Panc1 (cell line): Measurements from ENCODE around the gene BRAF. TPM values are rescaled to one million over a fixed set of nuclear protein-coding genes. Genes with fewer than 3 reads are reported as not detected.

Experiments
- ATAC-seq: fragments of 200-7000 bp; cut with Tn5 transposase; 2 replicates; pipeline ENCODE4 v1.9.1; 2020; ENCODE audit warnings: mild to moderate bottlenecking, moderate library complexity
- BruUV-seq: library from RNA; stranded (reverse); fragments of 400-500 nt; replicated peaks from 2 replicates; lab custom pipeline; 2021; lab: Mats Ljungman, UMichigan
- CTCF ChIA-PET: fragments of 300-600 bp; sonication (Branson Sonifier 250); formaldehyde crosslinking; loops from one replicate; lab custom pipeline; 2022; ENCODE audit warnings: antibody characterized with exemption; lab: Charles Lee
- POLR2A ChIA-PET: fragments of 300-600 bp; sonication (Branson Sonifier 250); formaldehyde crosslinking; loops from one replicate; lab custom pipeline; 2022; ENCODE audit warnings: antibody characterized with exemption; lab: Charles Lee
- DNase-seq: peaks from one replicate; pipeline ENCODE4 v3.0.0-alpha.2; 2010; ENCODE audit warnings: low read depth, low spot score
- H3K27ac ChIP-seq: 2 replicates; pipeline ENCODE4 v1.5.1; 2011; ENCODE audit warnings: mild to moderate bottlenecking, low read length, inconsistent platforms
- H3K27me3 ChIP-seq: fragments of 200-500 bp; sonication (Bioruptor generic); 2 replicates; pipeline ENCODE4 v1.6.0; 2014; ENCODE audit warnings: low read length, inconsistent platforms; ENCODE audit not compliant: control insufficient read depth, insufficient read depth
- H3K36me3 ChIP-seq: fragments of 200-500 bp; sonication (Bioruptor generic); 2 replicates; pipeline ENCODE4 v1.5.1; 2014; ENCODE audit warnings: inconsistent platforms, mild to moderate bottlenecking, low read length, moderate library complexity; ENCODE audit not compliant: control insufficient read depth, insufficient read depth
- H3K4me1 ChIP-seq: 2 replicates; pipeline ENCODE4 v1.5.1; 2011; ENCODE audit warnings: inconsistent platforms, mild to moderate bottlenecking, low read length, moderate library complexity; ENCODE audit not compliant: control insufficient read depth, insufficient read depth
- H3K4me3 ChIP-seq, 2 experiments: 2 replicates each; pipeline ENCODE4 v1.5.1; 2011 to 2012; ENCODE audit warnings: low read depth in 2 of 2, low read length in 2 of 2, mild to moderate bottlenecking in 2 of 2, inconsistent platforms in 1 of 2, moderate library complexity in 1 of 2
- H3K9me3 ChIP-seq: fragments of 200-500 bp; sonication (Bioruptor generic); 2 replicates; pipeline ENCODE4 v1.5.1; 2014; ENCODE audit warnings: low read depth, mild to moderate bottlenecking, inconsistent platforms, low read length, moderate library complexity; ENCODE audit not compliant: control insufficient read depth, insufficient read depth
- POLR2AphosphoS5 ChIP-seq: IDR thresholded peaks from 2 replicates; pipeline ENCODE4 v1.6.1; 2012; ENCODE audit warnings: mild to moderate bottlenecking, low read depth, low read length, moderate library complexity
- SIN3A ChIP-seq: IDR thresholded peaks from 2 replicates; pipeline ENCODE4 v1.6.1; 2012; ENCODE audit warnings: low read depth, mild to moderate bottlenecking, low read length, moderate library complexity, borderline replicate concordance; ENCODE audit not compliant: insufficient read depth
- TCF7L2 ChIP-seq: IDR thresholded peaks from 2 replicates; pipeline ENCODE4 v1.6.1; 2011; ENCODE audit warnings: mild to moderate bottlenecking, low read depth, low read length, inconsistent platforms
- in situ Hi-C: cut with HindIII; loops from 2 replicates; pipeline ENCODE4 v1.10.0; 2016; ENCODE audit warnings: low sequenced_read_pairs, low pct_unique_long_range_greater_than_20kb
- intact Hi-C: fragments of 100-400 bp; cut with micrococcal nuclease; formaldehyde crosslinking; loops from one replicate; pipeline ENCODE4 v1.10.0; 2022; ENCODE audit not compliant: unreplicated experiment
- total RNA-seq: library from RNA; stranded (reverse); gene quantifications from one replicate; pipeline ENCODE4 v1.2.1, GENCODE V29; 2021; ENCODE audit not compliant: unreplicated experiment
- TF ChIP-seq, protein P1 (sequence below), 2 experiments: IDR thresholded peaks; 2 replicates each; pipeline ENCODE4 v1.6.1; 2011 to 2012; ENCODE audit warnings: low read depth in 2 of 2, control low read depth in 1 of 2, low read length in 1 of 2, mild to moderate bottlenecking in 1 of 2, moderate library complexity in 1 of 2; ENCODE audit not compliant: insufficient read depth in 1 of 2
- TF ChIP-seq, protein P2 (sequence below): fragments of 450-650 bp; IDR thresholded peaks from 2 replicates; pipeline ENCODE4 v1.5.1; 2017; ENCODE audit warnings: mild to moderate bottlenecking

Gene BRAF
- total RNA-seq, 1 experiment from 2014 or later: 26.3 TPM

- Histone ChIP-seq H3K4me1 (no peaks in the 10 kb centered on the region), H3K9me3 (no peaks in the 10 kb centered on the region), H3K4me3 (no peak overlapping the region), H3K27ac (no peak overlapping the region), H3K27me3 (no peaks in the 10 kb centered on the region), H3K36me3 (no peaks in the 10 kb centered on the region)
- CTCF ChIA-PET: interaction anchor here (1.1 kb wide), 1 partner anchor 93 kb away, joined by 3 read pairs; no protein-coding TSS in a partner anchor
- in situ Hi-C loops (no loop called here), intact Hi-C loops (no loop called here)
- TF ChIP-seq SIN3A (no peak), POLR2AphosphoS5 (no peak), TCF7L2 (no peak)
- TF ChIP-seq, protein P1, sequence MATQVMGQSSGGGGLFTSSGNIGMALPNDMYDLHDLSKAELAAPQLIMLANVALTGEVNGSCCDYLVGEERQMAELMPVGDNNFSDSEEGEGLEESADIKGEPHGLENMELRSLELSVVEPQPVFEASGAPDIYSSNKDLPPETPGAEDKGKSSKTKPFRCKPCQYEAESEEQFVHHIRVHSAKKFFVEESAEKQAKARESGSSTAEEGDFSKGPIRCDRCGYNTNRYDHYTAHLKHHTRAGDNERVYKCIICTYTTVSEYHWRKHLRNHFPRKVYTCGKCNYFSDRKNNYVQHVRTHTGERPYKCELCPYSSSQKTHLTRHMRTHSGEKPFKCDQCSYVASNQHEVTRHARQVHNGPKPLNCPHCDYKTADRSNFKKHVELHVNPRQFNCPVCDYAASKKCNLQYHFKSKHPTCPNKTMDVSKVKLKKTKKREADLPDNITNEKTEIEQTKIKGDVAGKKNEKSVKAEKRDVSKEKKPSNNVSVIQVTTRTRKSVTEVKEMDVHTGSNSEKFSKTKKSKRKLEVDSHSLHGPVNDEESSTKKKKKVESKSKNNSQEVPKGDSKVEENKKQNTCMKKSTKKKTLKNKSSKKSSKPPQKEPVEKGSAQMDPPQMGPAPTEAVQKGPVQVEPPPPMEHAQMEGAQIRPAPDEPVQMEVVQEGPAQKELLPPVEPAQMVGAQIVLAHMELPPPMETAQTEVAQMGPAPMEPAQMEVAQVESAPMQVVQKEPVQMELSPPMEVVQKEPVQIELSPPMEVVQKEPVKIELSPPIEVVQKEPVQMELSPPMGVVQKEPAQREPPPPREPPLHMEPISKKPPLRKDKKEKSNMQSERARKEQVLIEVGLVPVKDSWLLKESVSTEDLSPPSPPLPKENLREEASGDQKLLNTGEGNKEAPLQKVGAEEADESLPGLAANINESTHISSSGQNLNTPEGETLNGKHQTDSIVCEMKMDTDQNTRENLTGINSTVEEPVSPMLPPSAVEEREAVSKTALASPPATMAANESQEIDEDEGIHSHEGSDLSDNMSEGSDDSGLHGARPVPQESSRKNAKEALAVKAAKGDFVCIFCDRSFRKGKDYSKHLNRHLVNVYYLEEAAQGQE (IDR thresholded peaks at IDR 0.05; ENCODE audit: insufficient read depth in 1 of 2, low read depth in 2 of 2, low read length in 1 of 2): no peak
- TF ChIP-seq, protein P2, sequence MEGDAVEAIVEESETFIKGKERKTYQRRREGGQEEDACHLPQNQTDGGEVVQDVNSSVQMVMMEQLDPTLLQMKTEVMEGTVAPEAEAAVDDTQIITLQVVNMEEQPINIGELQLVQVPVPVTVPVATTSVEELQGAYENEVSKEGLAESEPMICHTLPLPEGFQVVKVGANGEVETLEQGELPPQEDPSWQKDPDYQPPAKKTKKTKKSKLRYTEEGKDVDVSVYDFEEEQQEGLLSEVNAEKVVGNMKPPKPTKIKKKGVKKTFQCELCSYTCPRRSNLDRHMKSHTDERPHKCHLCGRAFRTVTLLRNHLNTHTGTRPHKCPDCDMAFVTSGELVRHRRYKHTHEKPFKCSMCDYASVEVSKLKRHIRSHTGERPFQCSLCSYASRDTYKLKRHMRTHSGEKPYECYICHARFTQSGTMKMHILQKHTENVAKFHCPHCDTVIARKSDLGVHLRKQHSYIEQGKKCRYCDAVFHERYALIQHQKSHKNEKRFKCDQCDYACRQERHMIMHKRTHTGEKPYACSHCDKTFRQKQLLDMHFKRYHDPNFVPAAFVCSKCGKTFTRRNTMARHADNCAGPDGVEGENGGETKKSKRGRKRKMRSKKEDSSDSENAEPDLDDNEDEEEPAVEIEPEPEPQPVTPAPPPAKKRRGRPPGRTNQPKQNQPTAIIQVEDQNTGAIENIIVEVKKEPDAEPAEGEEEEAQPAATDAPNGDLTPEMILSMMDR: no peak
- POLR2A ChIA-PET: no interaction called here
- no peak for DNase-seq
- ATAC-seq: no peak
- no TSS peak for BruUV-seq
Observed at GRCh38 chr7:140903741-140904480, 20.8 kb downstream of the BRAF start.

DNA sequence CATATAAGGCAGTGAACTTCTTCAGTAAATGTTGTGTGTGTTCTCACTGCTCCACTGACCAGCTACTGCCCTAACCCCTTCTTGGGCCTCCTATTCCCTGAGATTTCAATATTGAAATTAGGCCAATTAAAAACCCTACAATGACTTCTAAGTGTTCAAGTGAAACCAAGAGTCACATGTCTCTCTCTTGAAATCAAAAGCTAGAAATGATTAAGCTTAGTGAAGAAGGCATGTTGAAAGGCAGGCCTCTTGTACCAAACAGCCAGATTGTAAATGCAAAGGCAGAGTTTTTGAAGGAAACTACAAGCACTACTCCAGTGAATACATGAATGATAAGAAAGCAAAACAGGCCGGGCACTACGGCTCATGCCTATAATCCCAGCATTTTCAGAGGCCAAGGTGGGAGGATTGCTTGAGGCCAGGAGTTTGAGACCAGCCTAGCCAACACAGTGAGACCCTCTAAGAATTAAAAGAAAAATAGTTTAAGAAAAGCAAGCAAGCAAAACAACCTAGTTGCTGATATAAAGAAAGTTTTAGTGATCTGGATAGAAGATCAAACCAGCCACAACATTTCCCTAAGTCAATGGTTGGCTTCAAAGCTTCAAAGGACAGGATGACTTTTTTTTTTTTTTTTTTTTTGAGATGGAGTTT, 22.3 kb downstream of the BRAF start:
- CTCF ChIA-PET: no interaction called here
- intact Hi-C loops: no loop called here
- Histone ChIP-seq H3K36me3 (no peaks in the 10 kb centered on the region), H3K27me3 (no peaks in the 10 kb centered on the region), H3K4me3 (no peak overlapping the region), H3K4me1 (no peaks in the 10 kb centered on the region; the same call in 1 of the 2 replicates), H3K9me3 (no peaks in the 10 kb centered on the region), H3K27ac (no peak overlapping the region)
- no TSS peak for BruUV-seq
- TF ChIP-seq SIN3A: no peak
- TF ChIP-seq, protein P2: no peak
- TF ChIP-seq, protein P1 (IDR thresholded peaks at IDR 0.05; ENCODE audit: insufficient read depth in 1 of 2, low read depth in 2 of 2, low read length in 1 of 2): no peak
- TF ChIP-seq TCF7L2: no peak
- TF ChIP-seq POLR2AphosphoS5: no peak
- DNase-seq: no peak
- in situ Hi-C loops: no loop called here
- POLR2A ChIA-PET: no interaction called here
- ATAC-seq: no peak
